SK-N-SH (cell line): ENCODE data around the gene HS6ST1. TPM values are rescaled to one million over a fixed set of nuclear protein-coding genes. Genes with fewer than 3 reads are reported as not detected.

Experiments used
- CTCF ChIA-PET: fragments of 300-600, 350-600 bp; formaldehyde crosslinking; extraction: SDS; loops from one replicate; lab custom pipeline; 2021; lab: Yijun Ruan, JAX
- POLR2A ChIA-PET: fragments of 350-600 bp; sonication (Branson Sonifier 250); formaldehyde crosslinking; extraction: SDS; loops from one replicate; lab custom pipeline; 2020; ENCODE audit warnings: antibody characterized with exemption, inconsistent platforms; lab: Yijun Ruan, JAX
- DNase-seq: peaks from one replicate; pipeline ENCODE4 v3.0.0; 2012
- H2AFZ ChIP-seq: fragments of 200-600 bp; sonication (generic); 2 replicates; pipeline ENCODE4 v1.8.1; 2016; ENCODE audit warnings: antibody characterized with exemption, mild to moderate bottlenecking, low read depth
- H3F3A ChIP-seq: fragments of 200-600 bp; sonication (generic); replicated peaks from 2 replicates; pipeline ENCODE3; 2016; ENCODE audit warnings: antibody characterized with exemption, mild to moderate bottlenecking; ENCODE audit not compliant: insufficient read depth
- H3K27ac ChIP-seq, 2 experiments: fragments of 200-500 bp in 1 of 2; fragments of 200-600 bp in 1 of 2; sonication (Bioruptor generic) in 1 of 2; sonication (generic), shearing (Covaris generic) in 1 of 2; 2 replicates each; pipeline versions ENCODE4 v1.5.1 to v1.6.1; 2014 to 2016; ENCODE audit warnings: low read depth in 2 of 2, inconsistent platforms in 1 of 2, low read length in 1 of 2, mild to moderate bottlenecking in 1 of 2, mixed read lengths in 1 of 2
- H3K27me3 ChIP-seq: fragments of 200-600 bp; sonication (generic), shearing (Covaris generic); 2 replicates; pipeline ENCODE4 v1.6.1; 2016; ENCODE audit warnings: mixed run types; ENCODE audit not compliant: insufficient read depth
- H3K36me3 ChIP-seq, 2 experiments: fragments of 200-500 bp in 1 of 2; fragments of 200-600 bp in 1 of 2; sonication (Bioruptor generic) in 1 of 2; sonication (generic) in 1 of 2; replicated peaks in 1 of 2; 2 replicates each; pipeline versions ENCODE3 to v1.5.1; 2014 to 2016; ENCODE audit warnings: low read length in 1 of 2, mild to moderate bottlenecking in 1 of 2; ENCODE audit not compliant: insufficient read depth in 2 of 2, control insufficient read depth in 1 of 2
- H3K4me1 ChIP-seq, 2 experiments: fragments of 200-500 bp in 1 of 2; fragments of 200-600 bp in 1 of 2; sonication (Bioruptor generic) in 1 of 2; sonication (generic), shearing (Covaris generic) in 1 of 2; 2 replicates each; pipeline versions ENCODE4 v1.5.1 to v1.6.1; 2014 to 2016; ENCODE audit warnings: low read depth in 1 of 2, low read length in 1 of 2, mixed run types in 1 of 2; ENCODE audit not compliant: insufficient read depth in 2 of 2, control insufficient read depth in 1 of 2
- H3K4me2 ChIP-seq: fragments of 200-600 bp; sonication (generic), shearing (Covaris generic); 2 replicates; pipeline ENCODE4 v1.6.1; 2017; ENCODE audit warnings: mixed run types
- H3K4me3 ChIP-seq, 2 experiments: fragments of 200-500 bp in 1 of 2; fragments of 200-600 bp in 1 of 2; sonication (Bioruptor generic) in 1 of 2; sonication (generic), shearing (Covaris generic) in 1 of 2; 2 replicates each; pipeline versions ENCODE4 v1.5.1 to v1.8.1; 2014 to 2016; ENCODE audit warnings: low read depth in 2 of 2, inconsistent platforms in 1 of 2, low read length in 1 of 2, mild to moderate bottlenecking in 1 of 2, mixed read lengths in 1 of 2, moderate library complexity in 1 of 2
- H3K79me2 ChIP-seq: fragments of 200-600 bp; sonication (generic); 2 replicates; pipeline ENCODE4 v1.8.1; 2017; ENCODE audit warnings: mild to moderate bottlenecking; ENCODE audit not compliant: insufficient read depth
- H3K9ac ChIP-seq: fragments of 200-600 bp; sonication (generic); 2 replicates; pipeline ENCODE4 v1.6.1; 2017; ENCODE audit warnings: mixed run types
- H3K9me2 ChIP-seq: fragments of 200-600 bp; sonication (generic); 2 replicates; pipeline ENCODE4 v1.6.1; 2017; ENCODE audit warnings: mixed run types
- H3K9me3 ChIP-seq: fragments of 200-600 bp; sonication (generic); 2 replicates; pipeline ENCODE4 v1.6.1; 2017; ENCODE audit warnings: mixed run types, mild to moderate bottlenecking, moderate library complexity
- H4K20me1 ChIP-seq: fragments of 200-600 bp; sonication (generic); 2 replicates; pipeline ENCODE4 v1.6.1; 2017; ENCODE audit warnings: mild to moderate bottlenecking, mixed run types; ENCODE audit not compliant: insufficient read depth
- CHD2 ChIP-seq: fragments of 150-350 bp; IDR thresholded peaks from 2 replicates; pipeline ENCODE4 v1.6.1; 2018; ENCODE audit warnings: low read length; ENCODE audit not compliant: partially characterized antibody
- CTCF ChIP-seq: fragments of 200-600 bp; sonication (generic); IDR thresholded peaks from 2 replicates; pipeline ENCODE4 v1.6.1; 2017; ENCODE audit warnings: antibody characterized with exemption, mild to moderate bottlenecking, moderate library complexity
- EP300 ChIP-seq, 2 experiments: IDR thresholded peaks; 2 replicates each; pipeline versions ENCODE4 v1.4.0 to v1.6.1; 2012; ENCODE audit warnings: borderline replicate concordance in 1 of 2, low read depth in 1 of 2, low read length in 1 of 2
- FOSL2 ChIP-seq: IDR thresholded peaks from 2 replicates; pipeline ENCODE4 v1.4.0; 2012; ENCODE audit warnings: low read depth, mild to moderate bottlenecking, moderate library complexity, borderline replicate concordance
- FOXJ3 ChIP-seq: sonication (generic); formaldehyde crosslinking; IDR thresholded peaks from 2 replicates; pipeline ENCODE4 v1.5.1; 2020; ENCODE audit warnings: mild to moderate bottlenecking, missing genetic modification reagents
- GABPA ChIP-seq: IDR thresholded peaks from 2 replicates; pipeline ENCODE4 v1.4.0; 2012; ENCODE audit warnings: low read depth, mild to moderate bottlenecking
- IRF3 ChIP-seq: fragments of 150-350 bp; IDR thresholded peaks from 2 replicates; pipeline ENCODE4 v1.6.1; 2016; ENCODE audit warnings: mild to moderate bottlenecking, low read depth, low read length
- MXI1 ChIP-seq: IDR thresholded peaks from 2 replicates; pipeline ENCODE4 v1.6.1; 2012; ENCODE audit warnings: mild to moderate bottlenecking, low read depth, low read length, improper control_type of control experiment
- NRF1 ChIP-seq: IDR thresholded peaks from 2 replicates; pipeline ENCODE4 v1.6.1; 2012; ENCODE audit warnings: low read depth, mild to moderate bottlenecking, low read length
- RAD21 ChIP-seq: IDR thresholded peaks from 2 replicates; pipeline ENCODE4 v1.6.1; 2012; ENCODE audit warnings: mild to moderate bottlenecking, low read length
- SIN3A ChIP-seq: IDR thresholded peaks from 2 replicates; pipeline ENCODE4 v1.6.1; 2012; ENCODE audit warnings: low read depth, mild to moderate bottlenecking, low read length, moderate library complexity, borderline replicate concordance
- TAF1 ChIP-seq: IDR thresholded peaks from 2 replicates; pipeline ENCODE4 v1.6.1; 2012; ENCODE audit warnings: low read depth, mild to moderate bottlenecking, low read length, moderate library complexity, borderline replicate concordance
- ZBTB33 ChIP-seq: IDR thresholded peaks from 2 replicates; pipeline ENCODE4 v1.4.0; 2012; ENCODE audit warnings: low read depth, borderline replicate concordance
- WGBS: methylation state at CpG from one replicate; pipeline ENCODE4 v1.1.6; 2017; ENCODE audit warnings: low lambda C conversion rate; 5-methylcytosine and 5-hydroxymethylcytosine counted together
- polyA plus RNA-seq, 3 experiments: library from polyadenylated mRNA; depleted of rRNA; stranded (reverse); fragments of >200 nt; gene quantifications; 2 replicates each; pipeline ENCODE4 v1.2.3, GENCODE V29; 2012
- TF ChIP-seq, protein P1 (sequence below): IDR thresholded peaks from 2 replicates; pipeline ENCODE4 v1.6.1; 2012; ENCODE audit warnings: mild to moderate bottlenecking, low read depth, low read length, moderate library complexity

HS6ST1 gene, protein sequence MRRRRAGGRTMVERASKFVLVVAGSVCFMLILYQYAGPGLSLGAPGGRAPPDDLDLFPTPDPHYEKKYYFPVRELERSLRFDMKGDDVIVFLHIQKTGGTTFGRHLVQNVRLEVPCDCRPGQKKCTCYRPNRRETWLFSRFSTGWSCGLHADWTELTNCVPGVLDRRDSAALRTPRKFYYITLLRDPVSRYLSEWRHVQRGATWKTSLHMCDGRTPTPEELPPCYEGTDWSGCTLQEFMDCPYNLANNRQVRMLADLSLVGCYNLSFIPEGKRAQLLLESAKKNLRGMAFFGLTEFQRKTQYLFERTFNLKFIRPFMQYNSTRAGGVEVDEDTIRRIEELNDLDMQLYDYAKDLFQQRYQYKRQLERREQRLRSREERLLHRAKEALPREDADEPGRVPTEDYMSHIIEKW
- polyA plus RNA-seq (2012; rRNA removed) = 5.2 and 5.9 TPM in 2 replicates
- 2.9 and 4.9 TPM in 2 replicates for polyA plus RNA-seq (2012; cell fraction: cytosol; rRNA removed)
- polyA plus RNA-seq (2012; cell fraction: nucleus; rRNA removed) = 3.4 and 3.8 TPM in 2 replicates

- CTCF ChIA-PET = no interaction called here
- POLR2A ChIA-PET = no interaction called here
- no peaks in the 10 kb centered on the region for H3F3A ChIP-seq
- no peaks in the 10 kb centered on the region for H3K9me2 ChIP-seq
- 19% methylated on average over 3 of the region's 84 CpGs for WGBS
- H4K20me1 ChIP-seq = peaks cover 37% of the 10 kb centered on the region
- peak within 1 kb of the TSS in 1 of 2 experiments; percentile 74; a peak in 1 of 4 replicates for H3K27ac ChIP-seq
- H3K4me2 ChIP-seq = peak within 1 kb of the TSS; percentile 96
- H3K9me3 ChIP-seq = no peaks in the 10 kb centered on the region
- peak; percentile 98 for DNase-seq
- peaks cover 0 to 2% of the 10 kb centered on the region in 2 experiments for H3K36me3 ChIP-seq
- peaks cover 3 to 56% of the 10 kb centered on the region in 2 experiments; a peak in 2 of 4 replicates for H3K4me1 ChIP-seq
- peak within 1 kb of the TSS; percentile 78 for H2AFZ ChIP-seq
- H3K9ac ChIP-seq = peak within 1 kb of the TSS; percentile 68
- TF ChIP-seq IRF3 (no peak), TAF1 (peak; percentile 27; the same call in 1 of the 2 replicates), NRF1 (no peak), EP300 (IDR thresholded peaks at IDR 0.05; ENCODE audit: borderline replicate concordance in 1 of 2, low read depth in 1 of 2, low read length in 1 of 2) (no peak), MXI1 (0 out of 2 replicates have a peak, but pooled peaks have one; percentile 25), SIN3A (no peak), ZBTB33 (no peak), GABPA (no peak), FOXJ3 (no peak), CTCF (no peak), FOSL2 (no peak), CHD2 (peak; percentile 5), RAD21 (peak; percentile 17; the same call in 1 of the 2 replicates)
- TF ChIP-seq, protein P1, sequence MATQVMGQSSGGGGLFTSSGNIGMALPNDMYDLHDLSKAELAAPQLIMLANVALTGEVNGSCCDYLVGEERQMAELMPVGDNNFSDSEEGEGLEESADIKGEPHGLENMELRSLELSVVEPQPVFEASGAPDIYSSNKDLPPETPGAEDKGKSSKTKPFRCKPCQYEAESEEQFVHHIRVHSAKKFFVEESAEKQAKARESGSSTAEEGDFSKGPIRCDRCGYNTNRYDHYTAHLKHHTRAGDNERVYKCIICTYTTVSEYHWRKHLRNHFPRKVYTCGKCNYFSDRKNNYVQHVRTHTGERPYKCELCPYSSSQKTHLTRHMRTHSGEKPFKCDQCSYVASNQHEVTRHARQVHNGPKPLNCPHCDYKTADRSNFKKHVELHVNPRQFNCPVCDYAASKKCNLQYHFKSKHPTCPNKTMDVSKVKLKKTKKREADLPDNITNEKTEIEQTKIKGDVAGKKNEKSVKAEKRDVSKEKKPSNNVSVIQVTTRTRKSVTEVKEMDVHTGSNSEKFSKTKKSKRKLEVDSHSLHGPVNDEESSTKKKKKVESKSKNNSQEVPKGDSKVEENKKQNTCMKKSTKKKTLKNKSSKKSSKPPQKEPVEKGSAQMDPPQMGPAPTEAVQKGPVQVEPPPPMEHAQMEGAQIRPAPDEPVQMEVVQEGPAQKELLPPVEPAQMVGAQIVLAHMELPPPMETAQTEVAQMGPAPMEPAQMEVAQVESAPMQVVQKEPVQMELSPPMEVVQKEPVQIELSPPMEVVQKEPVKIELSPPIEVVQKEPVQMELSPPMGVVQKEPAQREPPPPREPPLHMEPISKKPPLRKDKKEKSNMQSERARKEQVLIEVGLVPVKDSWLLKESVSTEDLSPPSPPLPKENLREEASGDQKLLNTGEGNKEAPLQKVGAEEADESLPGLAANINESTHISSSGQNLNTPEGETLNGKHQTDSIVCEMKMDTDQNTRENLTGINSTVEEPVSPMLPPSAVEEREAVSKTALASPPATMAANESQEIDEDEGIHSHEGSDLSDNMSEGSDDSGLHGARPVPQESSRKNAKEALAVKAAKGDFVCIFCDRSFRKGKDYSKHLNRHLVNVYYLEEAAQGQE = no peak
- H3K4me3 ChIP-seq = peak within 1 kb of the TSS; percentile 64 to 70
- H3K27me3 ChIP-seq = no peaks in the 10 kb centered on the region
- peaks cover 6% of the 10 kb centered on the region; the same call in 1 of the 2 replicates for H3K79me2 ChIP-seq
These were observed at the start of gene HS6ST1 for GRCh38 chr2:128318776-128319464. Gene HS6ST1, minus strand, starts transcription at chr2:128318868. Its CDS starts 305 bp downstream, at chr2:128318563.
